Measurements from ENCODE around the gene POU2AF2.
"Not testable (repeated sequence)": the region's sequence is repeated elsewhere in the genome, so short reads cannot be mapped to it uniquely, and the experiment has no call there.

Gene POU2AF2

DNA sequence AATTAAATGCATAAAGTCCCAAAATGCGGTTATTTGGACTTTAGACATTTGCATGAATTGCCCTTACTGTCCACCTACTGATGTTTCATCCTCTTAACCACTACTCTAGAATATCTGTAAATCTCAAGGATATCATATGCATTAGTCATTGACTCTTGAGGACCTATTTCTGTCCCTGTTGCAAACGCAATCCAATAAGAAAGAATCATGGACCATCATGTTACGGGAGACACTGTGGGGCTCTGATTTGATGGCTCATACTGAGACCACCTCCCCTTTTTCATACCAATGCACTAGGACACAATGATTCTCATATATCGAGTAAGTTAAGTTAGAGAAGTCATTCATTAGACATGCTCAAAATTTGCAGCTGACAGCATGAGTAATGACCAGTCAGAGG is 14.4 kb downstream of the POU2AF2 start:
- DNase-seq: no peak

DNA sequence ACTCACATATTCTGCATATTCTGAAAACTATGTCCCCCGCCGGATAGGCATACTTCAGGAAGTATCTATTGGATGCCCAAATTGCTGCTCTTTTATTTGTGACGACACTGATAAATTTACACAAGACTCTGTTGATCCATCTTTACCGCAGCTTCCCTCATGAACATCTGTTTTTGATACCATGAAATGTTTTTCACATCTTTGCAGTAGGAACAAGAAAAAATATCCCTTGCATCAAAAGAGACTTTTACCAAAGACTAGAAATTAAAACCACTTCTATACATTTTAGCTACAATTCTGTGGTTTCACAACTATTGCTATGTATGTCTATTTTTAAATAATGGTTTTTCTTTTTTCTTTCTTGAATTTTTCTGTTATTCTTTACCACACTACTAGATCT is 15.3 kb downstream of the POU2AF2 start:
- no peak for DNase-seq

DNA sequence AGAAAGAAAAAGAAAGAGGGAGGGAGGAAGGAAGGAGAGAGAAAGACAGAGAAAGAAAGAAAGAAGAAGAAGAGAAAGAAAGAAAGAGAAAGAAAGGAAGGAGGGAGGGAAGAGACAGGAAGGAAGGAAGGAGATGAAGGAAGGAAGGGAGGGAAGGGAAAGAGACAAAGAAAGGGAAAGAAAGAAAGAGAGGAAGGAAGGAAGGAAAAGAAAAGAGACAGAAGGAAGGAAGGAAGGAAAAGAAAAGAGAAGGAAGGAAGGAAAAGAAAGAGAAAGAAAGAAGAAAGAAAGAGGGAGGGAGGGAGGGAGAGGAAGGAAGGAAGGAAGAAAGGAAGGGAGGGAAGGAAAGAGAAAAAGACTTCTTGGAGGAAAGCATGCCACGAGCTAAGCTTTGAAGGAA is 19.1 kb downstream of the POU2AF2 start:
- DNase-seq: no peak

DNA sequence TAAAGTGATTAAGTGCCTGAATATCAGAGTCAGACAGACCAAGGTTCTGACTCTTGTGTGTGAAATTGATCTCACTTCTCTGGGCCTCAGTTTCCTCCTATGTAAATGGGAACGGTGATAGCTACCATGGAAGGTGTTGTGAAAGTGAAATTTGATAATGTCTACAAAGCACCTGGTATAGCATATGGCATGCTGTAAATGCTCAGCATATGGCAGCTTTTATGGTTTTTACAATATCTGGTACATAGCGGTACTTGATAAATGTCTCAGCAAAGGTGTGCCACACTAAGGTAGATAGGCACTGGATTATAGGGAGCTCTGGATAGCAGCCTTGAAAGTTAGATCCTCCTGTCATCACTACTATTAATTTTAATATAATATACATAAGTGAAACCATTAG is 19.9 kb downstream of the POU2AF2 start:
- no peak for DNase-seq

DNA sequence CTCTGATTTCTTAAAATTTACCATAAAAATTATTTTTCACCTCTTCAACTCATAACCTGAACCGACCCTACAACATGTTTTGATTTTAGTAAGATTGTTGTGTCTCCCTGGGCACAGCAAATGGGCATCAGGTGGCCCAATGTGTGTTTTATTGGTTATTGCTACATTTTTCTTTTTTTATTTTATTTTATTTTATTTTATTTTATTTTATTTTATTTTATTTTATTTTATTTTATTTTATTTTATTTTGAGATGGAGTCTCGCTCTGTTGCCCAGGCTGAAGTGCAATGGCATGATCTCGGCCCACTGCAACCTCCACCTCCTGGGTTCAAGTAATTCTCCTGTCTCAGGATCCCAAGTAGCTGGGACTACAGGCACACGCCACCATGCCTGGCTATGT is 22.8 kb downstream of the POU2AF2 start:
- not testable (repeated sequence) for DNase-seq

DNA sequence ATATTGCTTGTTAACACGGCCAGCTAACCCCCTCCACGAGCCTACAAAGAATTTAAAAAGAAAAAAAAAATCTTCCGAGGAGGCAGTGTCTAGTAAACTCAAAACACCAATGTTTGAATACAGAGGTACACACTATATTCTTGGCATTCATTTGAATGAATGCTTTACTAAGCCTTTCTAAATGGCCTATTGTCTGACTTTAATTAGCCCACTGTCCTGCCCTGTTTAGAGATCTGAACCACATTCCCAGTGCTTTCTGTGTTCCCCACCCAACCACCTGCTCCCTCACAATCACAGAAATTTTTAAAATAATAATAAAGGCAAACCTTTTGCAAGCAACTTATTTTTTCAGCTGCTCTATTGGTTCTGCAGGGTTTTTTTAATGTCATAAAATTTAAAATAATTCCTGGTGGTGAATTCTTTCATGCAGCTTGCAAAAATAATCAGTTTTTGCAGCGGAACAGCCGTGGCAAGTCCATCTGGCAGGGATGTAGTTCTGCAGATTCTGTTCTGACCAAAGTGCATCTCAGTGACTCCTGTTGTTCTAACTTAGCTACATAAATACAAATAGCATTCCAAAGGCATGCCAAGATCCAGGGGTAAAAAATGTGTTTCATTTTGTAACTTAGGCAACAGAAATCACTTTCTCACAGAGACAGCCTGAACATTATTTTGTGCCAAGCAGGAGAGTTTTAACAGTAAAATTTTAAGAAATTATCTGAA is 23.8 kb downstream of the POU2AF2 start:
- no peak for DNase-seq

DNA sequence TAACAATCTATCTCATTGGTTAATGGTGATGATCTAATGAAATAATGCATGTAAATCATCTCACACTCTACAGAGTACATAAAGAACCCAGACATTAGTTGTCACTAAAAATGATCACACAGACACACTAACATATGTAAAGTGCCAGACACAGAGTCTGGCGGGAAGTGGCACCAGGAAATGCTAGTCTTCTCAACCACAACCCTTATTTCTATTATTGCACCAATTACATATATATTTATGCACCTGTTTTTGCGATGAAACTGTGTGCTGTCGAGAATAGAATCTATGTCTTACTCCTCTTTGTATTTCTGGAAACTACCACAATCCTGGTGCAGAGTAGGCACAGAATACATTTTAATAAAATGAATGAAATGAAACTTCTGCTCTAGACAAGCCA is 26.9 kb downstream of the POU2AF2 start:
- DNase-seq: no peak

DNA sequence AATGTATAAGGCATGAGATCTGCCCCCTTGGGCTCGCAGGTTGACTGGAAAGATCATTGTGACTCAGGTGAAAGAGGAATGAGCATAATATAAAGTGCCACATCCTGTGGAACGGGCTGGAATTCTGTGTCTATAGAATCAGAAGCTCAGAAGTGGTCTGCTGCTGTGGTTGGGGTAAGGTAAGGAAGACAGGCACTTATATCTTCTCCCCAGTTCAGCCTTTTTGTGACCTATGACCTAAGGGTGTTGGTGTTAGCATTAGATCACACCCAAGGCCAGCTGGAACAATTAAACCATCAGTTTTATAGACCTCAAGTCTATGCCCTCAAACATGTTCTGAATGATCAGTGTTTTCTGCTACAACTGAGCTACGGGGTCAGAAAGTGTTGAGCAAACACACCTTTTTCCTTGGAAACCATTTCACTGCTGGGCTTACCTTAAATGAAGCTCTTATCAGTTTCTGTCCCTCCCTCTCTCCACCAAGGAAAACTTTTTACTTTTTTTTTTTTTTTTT is 37.1 kb downstream of the POU2AF2 start:
- no peak for DNase-seq

DNA sequence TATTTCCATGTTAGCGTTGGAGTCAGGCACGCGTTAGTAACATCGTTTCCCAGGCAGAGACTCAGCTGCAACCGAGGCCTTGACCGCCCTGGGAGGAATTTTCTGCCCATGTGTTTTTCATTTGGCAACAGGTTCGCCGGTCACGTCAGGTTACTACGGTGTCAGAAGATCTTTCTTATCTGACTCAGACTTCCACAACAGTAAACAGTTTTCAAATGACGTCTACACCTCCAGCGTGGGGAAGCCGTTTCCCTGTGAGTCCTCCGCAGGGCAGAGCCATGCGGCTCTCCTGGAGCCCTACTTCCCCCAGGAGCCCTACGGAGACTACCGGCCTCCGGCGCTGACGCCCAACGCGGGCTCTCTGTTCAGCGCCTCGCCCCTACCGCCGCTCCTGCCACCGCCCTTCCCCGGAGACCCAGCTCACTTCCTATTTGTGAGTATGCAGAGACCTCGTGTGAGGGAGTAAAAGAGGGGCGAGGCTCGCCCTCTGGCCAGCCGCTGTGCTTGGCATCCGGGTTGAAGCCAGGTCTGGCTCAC is 38.5 kb downstream of the POU2AF2 start:
- DNase-seq: no peak

DNA sequence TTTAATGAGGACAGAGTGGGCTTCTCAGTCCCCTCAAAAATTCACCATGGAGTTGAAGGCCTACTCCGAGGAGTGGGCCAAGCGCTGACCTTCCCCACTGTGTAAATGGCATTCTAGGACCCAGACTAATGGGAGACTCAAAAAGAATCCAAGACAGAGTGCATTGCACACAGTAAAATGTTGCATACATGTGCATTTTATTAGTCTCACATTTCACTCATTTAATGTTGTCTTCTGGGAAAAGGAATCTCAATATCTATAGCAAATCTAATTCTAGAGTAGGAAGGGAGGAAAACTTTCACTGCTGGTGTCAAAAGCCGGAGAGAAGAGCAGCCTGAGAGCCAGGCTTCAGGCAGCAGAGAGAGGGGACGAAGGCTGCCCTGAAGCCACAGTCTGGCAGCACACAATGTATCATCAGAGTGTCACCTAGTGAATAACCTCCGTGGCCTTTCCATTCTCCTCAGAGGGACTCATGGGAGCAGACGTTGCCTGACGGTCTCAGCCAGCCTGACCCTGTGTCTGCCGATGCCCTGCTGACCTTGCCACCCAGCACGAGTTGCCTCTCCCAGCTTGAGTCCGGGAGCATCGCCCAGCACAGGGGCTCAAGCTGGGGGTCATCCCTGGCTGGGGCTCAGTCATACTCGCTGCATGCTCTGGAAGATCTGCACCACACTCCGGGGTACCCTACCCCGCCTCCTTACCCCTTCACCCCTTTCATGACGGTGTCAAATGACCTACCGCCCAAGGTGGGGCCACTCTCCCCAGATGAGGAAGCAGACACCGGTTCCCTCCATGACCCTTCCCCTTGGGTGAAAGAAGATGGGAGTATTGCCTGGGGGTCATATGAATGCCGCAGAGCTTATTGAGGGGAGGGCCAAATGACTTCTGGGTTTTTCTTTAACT is 39.9 kb downstream of the POU2AF2 start:
- DNase-seq: no peak

DNA sequence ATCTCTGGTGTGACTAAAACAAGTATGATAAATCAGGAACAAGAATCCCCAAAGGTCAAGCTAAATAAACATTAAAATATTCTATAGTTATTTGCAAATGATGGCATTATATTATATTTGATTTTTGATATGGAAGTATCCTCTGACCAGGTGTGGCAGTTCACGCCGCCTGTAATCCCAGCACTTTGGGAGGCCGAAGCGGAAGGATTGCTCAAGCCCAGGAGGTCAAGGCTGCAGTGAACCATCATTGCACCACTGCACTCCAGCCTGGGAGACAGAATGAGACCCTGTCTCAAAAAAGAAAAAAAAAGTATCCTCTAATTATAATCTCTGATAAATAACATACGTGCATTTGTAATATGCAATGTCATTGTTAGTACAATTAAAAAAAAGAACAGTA is 46.2 kb downstream of the POU2AF2 start:
- DNase-seq: no peak

DNA sequence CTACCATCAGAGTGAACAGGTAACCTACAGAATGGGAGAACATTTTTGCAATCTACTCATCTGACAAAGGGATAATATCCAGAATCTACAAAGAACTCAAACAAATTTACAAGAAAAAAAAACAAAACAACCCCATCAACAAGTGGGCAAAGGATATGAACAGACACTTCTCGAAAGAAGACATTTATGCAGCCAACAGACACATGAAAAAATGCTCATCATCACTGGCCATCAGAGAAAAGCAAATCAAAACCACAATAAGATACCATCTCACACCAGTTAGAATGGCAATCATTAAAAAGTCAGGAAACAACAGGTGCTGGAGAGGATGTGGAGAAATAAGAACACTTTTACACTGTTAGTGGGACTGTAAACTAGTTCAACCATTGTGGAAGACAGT is 46.9 kb downstream of the POU2AF2 start:
- DNase-seq: not testable (repeated sequence)

DNA sequence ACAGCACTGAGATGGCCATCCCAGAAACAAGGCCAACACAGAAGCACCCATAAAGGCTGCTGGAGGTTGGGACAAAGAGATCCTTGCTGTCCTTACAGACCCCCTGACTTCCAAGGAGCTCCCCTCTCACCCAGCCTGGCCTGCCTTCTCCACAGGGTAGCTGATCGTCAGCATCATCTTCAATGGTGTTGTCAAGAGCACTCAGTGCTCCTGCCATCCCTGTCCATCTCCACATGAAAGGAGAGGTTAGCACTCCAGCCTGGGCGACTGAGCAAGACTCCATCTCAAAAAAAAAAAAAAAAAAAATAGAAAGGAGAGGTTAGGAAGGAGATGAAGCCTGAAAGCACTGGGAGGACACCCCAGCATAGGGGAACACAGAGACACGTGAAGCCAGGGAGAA is 50.7 kb downstream of the POU2AF2 start:
- no peak for DNase-seq

DNA sequence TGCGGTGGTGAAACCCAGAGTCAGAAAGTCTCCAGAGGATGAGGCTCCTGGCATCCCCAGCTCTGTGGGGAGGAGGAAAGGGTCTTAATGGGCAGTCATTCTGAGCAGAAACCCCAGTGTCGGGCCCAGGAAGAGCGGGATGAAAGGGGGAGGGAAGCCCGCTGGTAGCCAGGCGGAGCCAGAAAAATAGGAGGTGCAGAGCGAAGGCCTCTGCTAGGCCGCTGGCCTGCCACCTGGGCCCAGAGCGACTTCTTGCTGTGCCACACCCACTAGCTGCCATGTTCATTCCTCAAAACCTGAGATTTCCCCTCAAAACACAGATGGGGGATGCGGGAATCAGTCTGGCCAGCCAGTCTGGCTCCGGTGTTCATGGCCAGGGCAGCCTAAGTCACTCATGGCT is 52.2 kb downstream of the POU2AF2 start:
- DNase-seq: no peak

DNA sequence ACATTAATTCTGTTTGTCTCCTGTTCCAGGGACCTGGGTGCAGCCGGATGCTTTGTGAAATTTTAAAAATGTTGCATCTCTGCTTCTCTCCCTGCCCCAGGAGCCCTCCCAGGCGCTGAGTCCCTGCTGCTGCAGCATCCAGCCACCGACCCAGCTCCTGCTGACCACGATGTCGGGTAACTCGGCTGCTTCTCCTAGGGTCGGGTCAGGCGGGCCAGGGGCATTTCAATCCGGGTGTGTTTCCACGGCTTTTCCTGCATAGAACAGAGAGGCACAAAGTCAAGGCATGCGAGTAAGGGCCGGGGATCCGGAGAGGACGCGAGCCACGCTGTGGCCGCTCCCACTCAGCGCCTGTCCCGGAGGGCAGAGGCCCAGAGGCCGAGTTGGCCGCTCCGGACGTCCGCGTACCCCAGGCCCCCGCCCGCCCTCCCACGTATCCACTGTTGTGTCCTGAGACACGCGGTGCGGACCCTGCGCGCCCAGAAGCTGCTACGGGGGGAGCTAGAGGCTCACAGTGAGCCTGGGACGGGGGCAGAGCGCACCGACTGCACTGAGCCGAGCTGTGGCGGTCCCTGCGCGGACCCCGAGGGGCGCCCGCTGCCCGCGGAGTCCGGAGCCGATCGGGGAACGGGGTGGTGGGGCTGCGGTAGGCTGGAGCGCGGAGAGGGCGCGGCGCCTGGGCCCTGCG is 53.0 kb downstream of the POU2AF2 start, which contains the start of gene POU2AF3:
TSS of gene POU2AF3 (plus strand) at position 134 of the 688 bp plus-strand sequence. CDS start at position 170, 36 bp downstream.
- no peak for DNase-seq

DNA sequence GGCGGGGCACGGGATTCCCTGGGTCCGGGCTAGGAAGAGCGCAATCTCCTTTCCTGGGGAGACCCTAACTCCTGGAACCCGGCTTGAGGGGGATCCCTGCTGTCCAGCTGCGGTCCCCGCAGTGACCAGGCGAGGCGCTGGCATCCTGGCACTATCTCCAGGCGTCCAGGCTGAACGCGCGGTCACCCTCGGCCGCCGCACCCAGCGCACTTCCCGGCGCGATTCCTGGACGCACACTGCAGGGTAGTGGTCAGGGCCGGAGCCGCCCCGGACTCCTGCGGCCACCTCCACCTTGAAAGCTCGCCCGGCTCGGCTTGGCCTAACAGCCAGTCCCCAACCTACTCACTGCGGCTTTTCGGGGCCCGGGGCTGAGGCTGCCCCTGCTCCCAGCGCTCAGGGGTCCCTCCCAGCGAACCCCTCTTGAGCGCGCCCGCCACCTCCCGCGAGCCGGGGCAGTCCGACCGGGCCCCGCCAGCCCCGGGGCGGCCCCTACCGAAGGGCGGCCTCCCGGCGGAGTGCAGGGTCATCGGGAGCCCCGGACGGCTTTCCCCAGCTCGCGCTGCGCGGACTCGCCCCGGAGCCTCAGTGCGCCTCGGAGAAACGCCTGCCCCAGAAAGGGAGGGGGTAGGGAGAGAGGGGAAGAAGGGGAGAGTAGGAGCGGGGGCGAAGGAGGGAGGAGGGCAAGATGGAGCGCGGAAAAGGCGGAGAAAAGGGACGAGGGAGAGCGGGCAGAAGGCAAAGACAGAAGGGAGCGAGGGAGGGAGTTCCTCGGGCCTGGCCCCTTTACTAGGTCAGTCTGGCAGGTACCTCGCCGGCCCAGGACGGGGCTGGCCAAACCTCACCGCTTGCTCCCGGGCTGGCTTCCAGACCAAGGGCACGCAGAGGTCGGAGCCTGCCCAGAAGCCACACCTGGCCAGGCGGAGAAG is 53.8 kb downstream of the POU2AF2 start:
- DNase-seq: no peak

DNA sequence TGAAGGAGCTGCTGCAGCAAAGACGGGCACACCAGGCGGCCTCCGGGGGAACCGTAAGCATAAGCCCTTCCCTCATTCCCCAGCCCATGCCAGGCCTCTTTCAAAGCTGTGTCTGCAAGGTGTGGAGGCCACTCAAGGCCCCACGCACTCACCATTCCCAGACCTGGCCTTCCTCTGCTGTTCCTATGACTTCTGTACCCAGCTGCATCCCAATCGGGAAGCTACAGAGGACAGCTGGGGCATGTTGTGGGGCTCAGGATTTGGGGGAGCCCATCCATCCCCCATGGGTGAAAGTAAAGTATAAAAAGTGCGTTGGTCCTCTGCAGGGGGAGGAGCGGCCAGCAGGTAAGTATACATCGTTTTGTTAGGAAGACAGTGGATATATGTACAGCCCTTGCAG is 55.0 kb downstream of the POU2AF2 start:
- DNase-seq: no peak

DNA sequence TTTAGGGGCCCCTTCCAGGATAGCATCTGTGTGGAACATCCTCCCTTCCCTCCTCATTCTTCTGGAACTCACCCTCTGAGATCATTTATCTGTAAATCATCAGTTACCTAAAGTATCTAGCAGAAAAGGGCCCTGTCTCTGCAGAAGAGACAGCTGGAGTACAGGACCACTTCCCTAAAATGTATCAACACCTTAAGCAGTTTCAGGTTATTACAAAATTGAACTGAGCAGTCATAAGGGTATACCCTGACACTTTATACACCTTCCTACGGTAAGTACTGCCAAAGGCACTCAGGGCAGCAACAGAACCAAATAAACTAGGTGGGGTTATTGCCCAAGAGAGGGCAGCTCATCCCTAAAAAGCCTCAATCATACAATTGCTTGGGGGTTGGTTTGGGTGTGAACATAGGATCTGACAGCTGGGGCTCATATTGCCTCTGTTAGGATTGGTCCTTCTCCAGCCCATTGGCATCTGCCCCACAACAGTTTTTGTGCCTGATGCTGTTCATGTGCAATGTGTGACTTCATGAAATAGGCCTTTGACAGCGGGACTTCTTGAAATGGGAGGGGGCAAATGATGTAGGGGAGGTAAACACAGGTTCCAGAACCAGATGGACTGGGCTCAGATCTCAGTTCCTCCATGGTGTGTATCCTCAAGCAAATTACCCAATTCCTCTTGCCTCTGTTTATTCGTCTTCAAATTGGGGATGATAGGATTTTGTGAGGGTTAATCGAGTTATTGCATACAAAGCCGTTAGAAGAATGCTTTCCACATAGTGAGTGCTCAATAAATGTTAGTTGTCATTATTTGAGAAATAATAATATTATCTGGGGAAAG is 55.7 kb downstream of the POU2AF2 start:
- DNase-seq: no peak

DNA sequence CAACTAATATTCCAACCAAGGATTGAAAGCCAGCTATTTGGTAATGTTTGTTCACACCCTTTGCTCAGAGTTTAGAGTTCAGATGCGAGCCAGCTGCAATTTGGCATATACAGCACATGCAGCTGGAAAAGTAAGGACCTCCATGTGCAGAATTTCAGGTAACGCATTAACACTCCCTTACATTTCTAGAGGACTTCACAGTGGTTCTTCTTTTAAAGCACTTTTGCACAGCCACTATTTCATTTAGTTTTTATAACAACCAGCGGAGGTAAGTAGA is 56.3 kb downstream of the POU2AF2 start:
- no peak for DNase-seq

DNA sequence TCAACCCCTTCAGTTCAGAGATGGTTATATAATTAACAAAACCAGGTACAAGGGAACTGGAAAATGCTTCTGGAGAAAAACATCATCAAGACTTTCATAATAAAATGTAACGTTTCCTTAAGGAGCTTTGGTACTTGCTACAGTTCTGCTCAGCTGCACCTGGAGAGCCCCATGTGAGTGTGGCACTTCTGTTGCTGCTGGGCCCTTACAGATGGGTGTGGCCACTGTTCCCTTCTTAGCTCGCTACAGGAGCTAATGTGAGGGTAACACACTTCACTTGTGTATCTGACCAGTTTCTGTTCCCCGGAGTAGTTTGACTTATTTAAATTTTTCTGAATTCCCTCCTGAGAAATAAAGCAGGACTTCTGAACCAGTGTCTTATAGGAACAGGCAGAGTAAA is 56.8 kb downstream of the POU2AF2 start:
- DNase-seq: no peak

DNA sequence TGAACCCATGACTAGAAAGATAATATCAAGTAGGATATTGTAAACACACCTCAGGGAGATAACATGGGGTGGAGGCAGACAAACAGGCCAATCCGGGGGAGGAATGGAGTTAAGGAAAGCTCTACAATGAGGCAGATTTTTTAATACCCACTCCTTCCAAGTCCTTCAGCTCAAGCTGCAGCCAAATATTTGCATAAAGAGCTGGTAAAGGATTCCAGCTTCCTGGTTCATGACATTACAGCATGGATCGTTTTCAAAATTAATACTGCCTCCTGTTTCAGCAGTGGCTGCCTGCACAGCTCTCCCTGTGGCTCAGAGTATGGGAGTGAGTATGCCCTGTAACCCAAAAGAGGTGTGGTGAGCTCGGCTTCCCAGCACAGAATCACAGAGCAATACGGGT is 57.9 kb downstream of the POU2AF2 start:
- DNase-seq: no peak

Measured in activated T-cell treated with anti-CD3 and anti-CD28 coated beads, Interleukin-2, amount 50 U/mL, for 1 hour (primary cell).